ENCODE measurements around the gene CNDP2.

- TF ChIP-seq ZNF274 (IDR thresholded peaks at IDR 0.05; ENCODE audit: low read depth, low read length) (no peak), YY1 (IDR thresholded peaks at IDR 0.05; ENCODE audit: insufficient read depth, insufficient read length) (no peak), SUZ12 (IDR thresholded peaks at IDR 0.05; ENCODE audit: extremely low read depth, insufficient read depth, insufficient read length) (no peak)
Observed at GRCh38 chr18:74534150-74534969, 38.2 kb downstream of the CNDP2 start, which contains the start of gene CNDP1.
